Thyroid gland (tissue), 4 donors: ENCODE data around the gene STK31.

Experiments used
- POLR2A ChIP-seq, 2 donors: fragments of 450-650 bp; IDR thresholded peaks; one replicate each; pipeline ENCODE4 v1.6.1; 2017; ENCODE audit warnings: antibody characterized with exemption in 2 of 2, mild to moderate bottlenecking in 2 of 2, moderate library complexity in 1 of 2
- TF ChIP-seq, protein P1 (sequence below), 6 experiments: fragments of 200-600 bp in 3 of 6; fragments of 450-650 bp in 3 of 6; sonication (generic) in 3 of 6; IDR thresholded peaks; one replicate each; pipeline ENCODE4 v1.5.1; 2016 to 2019; ENCODE audit warnings: antibody characterized with exemption in 6 of 6, mild to moderate bottlenecking in 2 of 6, inconsistent platforms in 1 of 6, moderate library complexity in 1 of 6

DNA sequence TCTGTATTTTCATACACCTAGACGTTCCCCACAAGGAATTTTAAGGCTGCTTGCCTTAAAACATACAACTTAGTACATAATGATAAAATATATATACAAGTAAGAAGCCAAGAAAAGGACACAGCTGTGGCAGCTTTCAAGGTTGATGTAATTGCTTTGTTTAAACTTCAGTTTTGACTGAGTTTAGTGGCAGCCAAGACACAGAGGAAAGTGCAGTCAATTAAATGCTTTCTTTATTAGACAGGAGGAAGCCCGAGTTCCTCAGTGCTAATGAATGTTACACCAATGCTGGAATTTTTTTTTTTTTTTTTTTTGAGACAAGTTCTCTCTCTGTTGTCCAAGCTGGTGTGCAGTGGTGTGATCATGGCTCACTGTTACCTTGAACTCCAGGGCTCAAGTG is 11.2 kb upstream of the STK31 start:
- TF ChIP-seq, protein P1, sequence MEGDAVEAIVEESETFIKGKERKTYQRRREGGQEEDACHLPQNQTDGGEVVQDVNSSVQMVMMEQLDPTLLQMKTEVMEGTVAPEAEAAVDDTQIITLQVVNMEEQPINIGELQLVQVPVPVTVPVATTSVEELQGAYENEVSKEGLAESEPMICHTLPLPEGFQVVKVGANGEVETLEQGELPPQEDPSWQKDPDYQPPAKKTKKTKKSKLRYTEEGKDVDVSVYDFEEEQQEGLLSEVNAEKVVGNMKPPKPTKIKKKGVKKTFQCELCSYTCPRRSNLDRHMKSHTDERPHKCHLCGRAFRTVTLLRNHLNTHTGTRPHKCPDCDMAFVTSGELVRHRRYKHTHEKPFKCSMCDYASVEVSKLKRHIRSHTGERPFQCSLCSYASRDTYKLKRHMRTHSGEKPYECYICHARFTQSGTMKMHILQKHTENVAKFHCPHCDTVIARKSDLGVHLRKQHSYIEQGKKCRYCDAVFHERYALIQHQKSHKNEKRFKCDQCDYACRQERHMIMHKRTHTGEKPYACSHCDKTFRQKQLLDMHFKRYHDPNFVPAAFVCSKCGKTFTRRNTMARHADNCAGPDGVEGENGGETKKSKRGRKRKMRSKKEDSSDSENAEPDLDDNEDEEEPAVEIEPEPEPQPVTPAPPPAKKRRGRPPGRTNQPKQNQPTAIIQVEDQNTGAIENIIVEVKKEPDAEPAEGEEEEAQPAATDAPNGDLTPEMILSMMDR (IDR thresholded peaks at IDR 0.05), result no peak
- no peak for TF ChIP-seq POLR2A (IDR thresholded peaks at IDR 0.05)
